ENCODE data around the gene SEC61A1.

GRCh38 chr3:128095222-128095703 lies 43.0 kb downstream of the SEC61A1 start:
- TF ChIP-seq, protein P1, sequence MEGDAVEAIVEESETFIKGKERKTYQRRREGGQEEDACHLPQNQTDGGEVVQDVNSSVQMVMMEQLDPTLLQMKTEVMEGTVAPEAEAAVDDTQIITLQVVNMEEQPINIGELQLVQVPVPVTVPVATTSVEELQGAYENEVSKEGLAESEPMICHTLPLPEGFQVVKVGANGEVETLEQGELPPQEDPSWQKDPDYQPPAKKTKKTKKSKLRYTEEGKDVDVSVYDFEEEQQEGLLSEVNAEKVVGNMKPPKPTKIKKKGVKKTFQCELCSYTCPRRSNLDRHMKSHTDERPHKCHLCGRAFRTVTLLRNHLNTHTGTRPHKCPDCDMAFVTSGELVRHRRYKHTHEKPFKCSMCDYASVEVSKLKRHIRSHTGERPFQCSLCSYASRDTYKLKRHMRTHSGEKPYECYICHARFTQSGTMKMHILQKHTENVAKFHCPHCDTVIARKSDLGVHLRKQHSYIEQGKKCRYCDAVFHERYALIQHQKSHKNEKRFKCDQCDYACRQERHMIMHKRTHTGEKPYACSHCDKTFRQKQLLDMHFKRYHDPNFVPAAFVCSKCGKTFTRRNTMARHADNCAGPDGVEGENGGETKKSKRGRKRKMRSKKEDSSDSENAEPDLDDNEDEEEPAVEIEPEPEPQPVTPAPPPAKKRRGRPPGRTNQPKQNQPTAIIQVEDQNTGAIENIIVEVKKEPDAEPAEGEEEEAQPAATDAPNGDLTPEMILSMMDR (IDR thresholded peaks at IDR 0.05; ENCODE audit: low read depth, low read length, missing input control): peak; percentile 85
- TF ChIP-seq, protein P2, sequence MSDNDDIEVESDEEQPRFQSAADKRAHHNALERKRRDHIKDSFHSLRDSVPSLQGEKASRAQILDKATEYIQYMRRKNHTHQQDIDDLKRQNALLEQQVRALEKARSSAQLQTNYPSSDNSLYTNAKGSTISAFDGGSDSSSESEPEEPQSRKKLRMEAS (IDR thresholded peaks at IDR 0.05): no peak
- TF ChIP-seq TAF1 (conservative IDR thresholded peaks at IDR 0.05): no peak
- TF ChIP-seq, protein P3, sequence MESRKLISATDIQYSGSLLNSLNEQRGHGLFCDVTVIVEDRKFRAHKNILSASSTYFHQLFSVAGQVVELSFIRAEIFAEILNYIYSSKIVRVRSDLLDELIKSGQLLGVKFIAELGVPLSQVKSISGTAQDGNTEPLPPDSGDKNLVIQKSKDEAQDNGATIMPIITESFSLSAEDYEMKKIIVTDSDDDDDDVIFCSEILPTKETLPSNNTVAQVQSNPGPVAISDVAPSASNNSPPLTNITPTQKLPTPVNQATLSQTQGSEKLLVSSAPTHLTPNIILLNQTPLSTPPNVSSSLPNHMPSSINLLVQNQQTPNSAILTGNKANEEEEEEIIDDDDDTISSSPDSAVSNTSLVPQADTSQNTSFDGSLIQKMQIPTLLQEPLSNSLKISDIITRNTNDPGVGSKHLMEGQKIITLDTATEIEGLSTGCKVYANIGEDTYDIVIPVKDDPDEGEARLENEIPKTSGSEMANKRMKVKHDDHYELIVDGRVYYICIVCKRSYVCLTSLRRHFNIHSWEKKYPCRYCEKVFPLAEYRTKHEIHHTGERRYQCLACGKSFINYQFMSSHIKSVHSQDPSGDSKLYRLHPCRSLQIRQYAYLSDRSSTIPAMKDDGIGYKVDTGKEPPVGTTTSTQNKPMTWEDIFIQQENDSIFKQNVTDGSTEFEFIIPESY (IDR thresholded peaks at IDR 0.05): no peak
